Stimulated activated CD8-positive, alpha-beta memory T cell treated with anti-CD3 and anti-CD28 coated beads, Interleukin-7, amount 100 ng/mL, for 4 hours (primary cell): ENCODE results near the gene TAX1BP3.

Experiments used
- DNase-seq, 2 donors: peaks; one replicate each; pipeline ENCODE4 v3.0.0-alpha.2; 2020; ENCODE audit warnings: low read depth in 2 of 2

TAX1BP3 gene

DNA sequence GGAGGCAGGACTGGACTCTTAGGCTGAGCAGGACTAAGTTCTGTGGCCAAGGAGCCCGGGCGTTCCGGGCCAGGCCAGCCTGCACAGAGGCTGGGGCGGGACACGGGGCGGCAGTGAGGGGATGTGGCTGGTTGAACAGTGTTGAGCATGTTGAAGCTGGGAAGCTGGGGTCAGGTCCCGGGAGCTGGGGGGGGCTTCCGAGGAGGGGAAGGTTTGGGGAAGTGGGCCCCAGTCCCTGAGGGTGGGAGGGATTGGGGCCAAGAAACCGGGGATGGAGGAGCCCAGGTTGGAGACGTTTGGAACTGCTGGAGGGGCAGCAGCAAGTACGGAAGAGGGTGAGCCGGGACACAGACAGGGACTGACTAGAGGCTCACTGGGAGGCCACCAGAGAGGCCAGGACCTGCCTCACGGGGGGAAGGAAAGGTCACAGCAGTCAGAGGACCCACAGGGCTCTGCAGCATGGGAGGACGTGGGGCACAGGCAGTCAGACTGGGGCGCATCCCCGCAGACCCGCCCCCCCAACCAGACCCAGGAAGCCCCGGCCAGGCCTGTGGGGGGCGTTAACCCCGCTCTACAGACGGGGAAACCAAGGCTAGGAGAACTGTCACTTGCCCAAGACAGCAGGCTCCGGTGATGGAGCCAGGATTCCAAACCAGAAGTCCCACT lies 9.5 kb downstream of the TAX1BP3 start:
- no peak for DNase-seq

DNA sequence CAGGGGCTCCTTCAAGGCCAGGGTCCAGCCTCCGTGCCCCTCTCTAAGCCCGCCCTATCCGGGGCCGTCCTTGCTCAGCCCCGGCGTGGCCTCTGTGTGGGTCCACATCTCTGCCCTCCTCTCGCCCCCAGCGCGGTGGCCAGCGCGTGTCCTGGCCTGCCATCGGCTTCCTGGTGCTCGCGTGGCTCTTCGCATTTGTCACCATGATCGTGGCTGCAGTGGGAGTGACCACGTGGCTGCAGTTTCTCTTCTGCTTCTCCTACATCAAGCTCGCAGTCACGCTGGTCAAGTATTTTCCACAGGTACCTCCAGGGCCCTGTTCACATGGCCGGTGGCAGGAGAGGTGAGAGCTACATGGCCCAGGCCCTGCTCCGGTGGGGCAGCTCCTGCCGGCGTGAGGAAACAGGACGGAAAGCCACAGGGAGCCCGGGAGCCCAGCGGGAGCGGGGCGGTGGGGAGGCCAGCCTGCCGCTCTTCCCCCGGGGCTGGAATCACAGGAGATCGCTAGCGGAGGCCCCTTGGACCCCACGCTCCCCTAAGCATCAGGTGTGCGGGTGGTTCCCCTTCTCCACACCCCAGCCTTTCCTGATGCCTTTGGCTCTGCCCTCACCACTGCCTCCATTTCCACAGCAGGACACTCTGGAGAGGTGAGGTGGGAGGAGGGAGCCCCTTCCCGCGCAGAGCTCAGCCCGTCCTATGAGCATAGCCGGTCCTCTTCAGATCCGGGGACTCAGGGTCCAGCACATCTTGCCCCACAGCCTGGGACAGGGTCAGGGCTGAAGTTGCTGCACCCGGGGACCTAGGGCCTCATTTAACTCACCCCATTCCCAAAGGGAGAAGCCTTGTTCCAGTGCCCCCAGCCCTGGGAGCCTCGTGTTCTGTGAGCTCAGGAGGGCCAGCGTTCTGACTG lies 10.2 kb downstream of the TAX1BP3 start:
- DNase-seq: no peak

DNA sequence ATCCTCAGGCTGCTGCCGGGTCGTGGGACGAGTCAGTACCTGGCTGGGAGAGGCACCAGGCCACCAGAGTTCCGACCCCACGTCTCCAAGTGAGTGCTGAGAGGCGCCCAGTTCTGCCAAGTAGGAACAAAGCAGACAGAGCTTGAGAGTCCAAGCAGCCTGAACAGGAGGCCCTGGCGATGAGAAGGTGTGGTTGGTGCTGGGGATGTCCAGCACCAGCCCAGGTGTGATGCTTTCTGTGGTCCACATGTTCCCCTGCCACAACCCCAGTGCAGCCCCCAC lies 10.8 kb downstream of the TAX1BP3 start:
- no peak for DNase-seq

DNA sequence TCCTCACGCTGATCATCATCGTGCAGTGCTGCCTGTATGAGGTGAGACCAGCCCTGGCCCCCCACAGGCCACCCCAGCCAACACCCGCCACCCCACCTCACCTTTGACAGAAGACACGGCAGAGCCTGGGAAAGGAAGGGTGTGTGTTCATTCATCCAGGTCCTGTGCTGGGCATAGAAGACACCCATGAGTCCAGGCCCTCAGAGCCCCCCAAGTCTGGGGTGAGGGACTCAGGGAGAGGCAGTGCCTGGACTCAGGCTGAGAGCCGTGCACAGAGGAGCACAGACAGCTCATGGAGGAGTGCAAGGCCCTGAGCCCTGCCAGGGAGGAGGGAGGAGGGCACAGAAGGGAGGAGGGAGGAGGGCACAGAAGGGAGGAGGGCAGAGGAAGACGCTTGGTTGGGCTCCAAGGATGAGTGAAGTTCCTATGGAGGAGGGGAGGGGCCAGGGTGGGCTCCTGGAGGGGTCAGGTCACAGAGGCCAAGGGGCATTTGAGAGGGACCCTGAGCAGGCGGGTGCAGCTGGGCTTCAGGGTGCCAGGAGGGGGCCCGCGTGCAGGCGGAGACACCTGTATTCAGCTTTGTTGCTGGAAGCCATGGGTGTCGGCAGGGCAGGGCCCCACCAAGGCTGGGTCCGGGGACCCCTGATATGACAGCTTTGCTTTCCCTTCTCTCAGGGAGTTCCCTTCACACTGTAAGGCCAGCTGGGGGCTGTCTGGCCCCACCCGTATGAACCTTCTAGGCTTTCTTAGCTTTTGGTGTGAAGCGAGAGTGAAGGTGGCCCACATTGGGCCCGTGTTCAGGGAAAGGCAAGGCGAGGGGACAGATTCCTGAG lies 11.4 kb downstream of the TAX1BP3 start:
- DNase-seq: no peak

DNA sequence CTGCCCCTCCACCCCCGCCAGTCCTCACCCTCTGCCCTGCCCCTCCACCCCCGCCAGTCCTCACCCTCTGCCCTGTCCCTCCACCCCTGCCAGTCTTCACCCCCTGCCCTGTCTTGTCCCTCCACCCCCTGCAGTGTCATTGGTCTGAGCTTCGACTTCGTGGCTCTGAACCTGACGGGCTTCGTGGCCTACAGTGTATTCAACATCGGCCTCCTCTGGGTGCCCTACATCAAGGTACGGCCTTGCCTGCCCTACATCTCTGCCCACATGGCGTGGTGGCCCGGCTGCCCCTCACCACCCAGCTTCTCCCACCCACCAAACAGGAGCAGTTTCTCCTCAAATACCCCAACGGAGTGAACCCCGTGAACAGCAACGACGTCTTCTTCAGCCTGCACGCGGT lies 12.0 kb downstream of the TAX1BP3 start:
- DNase-seq: no peak

DNA sequence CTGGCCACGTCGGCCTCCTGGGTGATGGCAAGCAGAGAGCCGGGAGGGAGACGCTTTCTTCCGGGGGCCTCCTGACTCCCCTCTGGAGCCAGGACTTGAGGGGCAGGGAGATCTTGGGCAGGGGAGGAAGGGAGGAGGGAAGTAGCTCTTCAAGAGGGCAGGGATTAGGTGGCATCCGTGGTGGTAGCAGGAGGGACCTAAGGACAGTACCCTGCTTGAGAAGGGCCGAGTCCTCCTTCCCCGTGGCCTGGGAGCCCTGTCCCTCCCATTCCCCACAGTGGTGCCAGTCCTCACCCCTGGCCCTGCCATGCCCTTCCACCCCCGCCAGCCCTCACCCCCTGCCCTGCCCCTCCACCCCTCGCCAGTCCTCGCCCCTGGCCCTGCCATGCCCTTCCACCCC lies 12.6 kb downstream of the TAX1BP3 start:
- no peak for DNase-seq

DNA sequence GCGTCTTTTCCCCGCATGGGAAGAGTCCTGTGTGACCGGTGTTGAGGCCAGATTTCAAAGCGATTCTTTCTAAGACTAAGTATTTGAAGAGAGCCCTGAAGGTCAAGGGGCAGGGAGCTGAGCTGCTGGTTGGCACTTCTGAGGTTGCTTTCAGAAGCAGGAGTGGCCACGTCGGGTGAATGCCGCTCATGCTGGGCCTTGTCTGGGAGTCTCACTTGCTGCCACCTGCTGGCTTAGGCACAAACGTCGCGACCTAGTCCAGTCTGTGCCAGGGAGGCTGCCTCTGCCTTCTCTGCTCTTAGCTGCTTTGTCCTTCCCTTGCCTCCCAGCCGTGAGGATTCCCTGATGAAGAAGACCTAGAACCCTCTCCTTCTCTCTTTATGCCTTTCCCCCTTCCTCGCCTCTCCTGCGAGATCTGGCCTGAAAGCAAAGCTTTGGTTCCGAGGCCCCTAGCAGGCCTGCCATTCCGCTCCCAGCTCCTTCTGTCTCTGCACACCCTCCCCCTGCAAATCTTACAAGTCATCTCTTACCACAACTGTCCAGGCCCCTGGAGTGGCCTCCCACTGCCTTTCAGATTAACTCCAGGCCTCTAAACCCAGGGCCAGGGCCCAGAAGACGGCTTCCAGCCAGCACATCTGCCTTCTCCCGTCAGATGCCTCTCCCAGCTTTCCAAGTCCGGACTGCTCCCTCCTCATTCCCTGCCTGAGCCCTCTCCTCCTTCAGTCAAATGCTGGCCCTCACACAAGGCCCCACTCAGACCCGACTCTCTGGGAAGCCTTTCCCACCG lies 20.4 kb downstream of the TAX1BP3 start:
- peak in 1 of 2 donors; percentile 17 for DNase-seq

DNA sequence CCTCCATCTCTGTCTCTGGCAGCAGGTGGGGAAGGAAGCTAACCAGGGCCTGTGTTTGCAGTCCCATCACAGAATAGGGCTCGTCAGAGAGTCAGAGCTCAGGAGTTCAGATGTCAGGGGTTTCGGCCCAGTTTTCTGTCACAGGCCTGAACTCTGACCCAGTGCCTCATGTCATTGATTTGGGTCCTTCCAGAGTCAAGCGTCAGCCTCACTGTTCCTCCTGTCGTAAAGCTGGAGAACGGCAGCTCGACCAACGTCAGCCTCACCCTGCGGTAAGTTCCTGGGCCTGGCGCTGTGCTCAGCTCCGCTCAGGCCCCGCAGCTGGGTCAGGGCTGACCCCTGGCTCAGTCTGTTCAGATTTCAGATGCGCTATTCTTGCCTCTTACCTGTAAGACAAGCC lies 21.1 kb downstream of the TAX1BP3 start:
- DNase-seq: no peak

DNA sequence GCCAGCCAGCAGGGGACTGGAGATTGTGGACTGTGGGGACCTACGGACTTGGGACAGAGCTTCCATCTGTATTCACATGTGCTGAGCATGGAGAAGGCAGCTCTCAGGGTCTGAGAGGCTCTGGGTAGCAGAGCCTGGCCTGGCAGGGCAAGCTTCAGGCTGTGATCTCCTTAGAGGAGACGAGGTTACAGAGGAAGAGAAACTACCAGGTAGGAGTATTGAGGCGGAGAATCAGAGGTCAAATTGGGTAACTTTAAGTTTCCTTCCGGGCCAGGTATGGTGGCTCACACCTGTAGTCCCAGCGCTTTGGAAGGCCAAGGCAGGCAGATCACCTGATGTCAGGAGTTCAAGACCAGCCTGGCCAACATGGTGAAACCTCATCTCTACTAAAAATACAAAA lies 23.1 kb downstream of the TAX1BP3 start:
- DNase-seq: no peak

DNA sequence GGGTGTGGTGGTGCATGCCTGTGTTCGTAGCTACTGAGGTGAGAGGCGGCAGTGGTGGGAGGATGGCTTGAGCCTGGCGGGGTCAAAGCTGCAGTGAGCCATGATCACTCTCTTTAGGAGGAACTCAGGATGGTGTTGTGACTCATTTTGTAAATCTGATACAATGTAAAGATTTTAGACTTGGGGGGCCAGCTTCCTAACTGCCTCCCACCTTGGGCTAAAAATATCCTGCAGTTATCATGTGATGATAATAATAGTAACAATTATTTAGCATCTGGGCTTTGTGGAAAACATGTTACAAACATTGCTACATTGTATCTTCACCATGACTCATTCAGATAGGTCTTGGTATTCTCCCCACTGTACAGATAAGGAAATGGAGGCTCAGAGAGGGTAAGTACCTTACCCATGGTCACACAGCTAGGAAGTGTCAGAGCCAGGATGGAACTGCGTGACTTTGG lies 24.5 kb downstream of the TAX1BP3 start:
- DNase-seq: no peak

DNA sequence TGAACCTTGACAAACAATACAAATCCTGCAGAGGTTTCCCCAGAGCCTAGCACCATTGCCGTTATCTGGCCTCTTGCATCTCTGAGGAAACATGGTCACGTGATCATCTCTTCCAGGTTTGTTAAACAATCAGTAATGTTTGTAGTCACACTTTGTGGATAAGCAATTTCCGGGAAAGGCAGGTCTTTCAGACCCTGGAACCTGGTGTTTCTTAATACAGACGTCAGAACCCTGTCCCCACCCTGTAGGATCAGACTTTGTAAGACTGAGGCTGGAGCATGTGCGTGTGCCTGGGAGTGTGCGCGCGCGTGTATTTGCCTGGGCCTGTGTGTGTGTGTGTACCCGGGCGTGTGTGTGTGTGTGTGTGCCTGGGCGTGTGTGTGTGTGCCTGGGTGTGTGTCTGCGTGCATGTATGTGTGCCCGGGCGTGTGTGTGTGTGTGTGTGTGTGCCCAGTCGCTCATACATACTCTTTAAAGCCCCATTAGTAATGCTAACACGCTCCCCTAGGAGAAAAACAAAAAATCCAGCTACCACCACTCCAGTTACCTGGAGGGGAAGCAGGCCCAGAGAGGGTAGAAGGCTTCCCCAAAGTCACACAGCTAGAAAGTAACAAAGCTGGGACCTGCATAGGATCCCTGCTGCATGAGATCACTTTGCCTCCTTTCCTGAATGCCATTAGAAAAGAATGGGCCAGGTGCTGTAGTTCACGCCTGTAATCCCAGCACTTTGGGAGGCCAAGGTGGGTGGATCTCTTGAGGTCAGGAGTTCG lies 26.5 kb downstream of the TAX1BP3 start:
- no peak for DNase-seq

DNA sequence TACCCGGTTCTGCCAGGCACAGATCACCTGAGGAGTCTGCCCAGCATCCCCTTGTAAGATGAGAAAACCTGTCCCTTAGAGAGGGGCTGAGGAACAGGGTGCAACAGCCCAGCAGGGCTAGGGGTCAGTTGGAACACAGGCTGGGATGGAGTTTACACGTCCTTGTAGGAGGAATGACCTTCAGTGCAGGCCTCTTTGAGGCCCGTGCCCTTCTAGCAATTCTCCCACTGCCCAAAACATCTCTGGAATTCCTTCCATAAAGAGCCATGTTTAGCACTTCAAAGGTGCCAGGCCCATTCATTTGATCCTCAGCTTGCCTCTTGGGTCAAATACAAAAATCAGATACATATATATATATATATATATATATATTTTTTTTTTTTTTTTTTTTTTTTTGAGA lies 27.4 kb downstream of the TAX1BP3 start:
- no peak for DNase-seq

DNA sequence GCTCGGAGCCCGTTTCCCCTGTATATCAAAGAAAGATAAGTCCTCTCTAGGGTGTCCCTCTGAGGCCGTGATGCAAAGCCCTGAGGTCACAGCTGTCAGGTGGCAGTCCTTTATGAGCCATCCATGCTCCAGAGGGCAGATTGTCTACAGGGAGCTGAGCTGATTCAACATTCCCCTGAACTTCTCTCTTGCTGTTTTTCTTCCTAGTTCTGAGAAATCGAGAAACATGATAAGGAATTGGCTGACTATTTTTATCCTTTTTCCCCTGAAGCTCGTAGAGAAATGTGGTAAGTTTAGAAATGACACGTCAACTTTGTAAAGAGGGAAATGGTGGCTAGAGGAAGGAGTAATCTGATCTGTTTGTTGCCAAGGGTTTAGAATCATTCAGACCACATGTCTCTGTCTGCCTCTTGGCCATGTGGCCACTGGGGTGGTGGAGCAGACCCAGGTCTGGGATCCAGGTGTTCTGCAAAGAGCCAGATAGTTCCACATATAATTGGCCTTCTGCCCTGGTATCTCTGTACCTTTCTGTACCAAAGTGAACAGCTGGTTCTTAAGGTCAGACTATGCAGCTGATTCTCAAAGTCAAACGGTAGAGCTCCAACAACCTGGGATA lies 28.3 kb downstream of the TAX1BP3 start:
- no peak for DNase-seq

DNA sequence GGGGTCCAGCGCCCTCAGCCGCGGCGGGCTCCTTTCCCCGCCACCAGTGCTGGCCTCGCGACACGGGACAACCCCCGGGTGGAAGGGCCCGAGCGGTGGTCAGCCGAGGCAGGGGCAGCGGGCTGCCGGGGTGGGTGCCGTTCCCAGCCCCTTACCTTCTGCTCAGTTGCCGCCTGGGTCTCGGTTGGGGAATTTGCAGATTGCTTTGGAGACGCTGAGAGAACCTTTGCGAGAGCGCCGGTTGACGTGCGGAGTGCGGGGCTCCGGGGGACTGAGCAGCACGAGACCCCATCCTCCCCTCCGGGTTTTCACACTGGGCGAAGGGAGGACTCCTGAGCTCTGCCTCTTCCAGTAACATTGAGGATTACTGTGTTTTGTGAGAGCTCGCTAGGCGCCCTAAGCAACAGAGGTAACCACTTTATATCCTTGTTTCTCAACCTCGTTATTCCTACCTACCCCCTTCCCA lies 31.4 kb downstream of the TAX1BP3 start:
- DNase-seq: no peak

DNA sequence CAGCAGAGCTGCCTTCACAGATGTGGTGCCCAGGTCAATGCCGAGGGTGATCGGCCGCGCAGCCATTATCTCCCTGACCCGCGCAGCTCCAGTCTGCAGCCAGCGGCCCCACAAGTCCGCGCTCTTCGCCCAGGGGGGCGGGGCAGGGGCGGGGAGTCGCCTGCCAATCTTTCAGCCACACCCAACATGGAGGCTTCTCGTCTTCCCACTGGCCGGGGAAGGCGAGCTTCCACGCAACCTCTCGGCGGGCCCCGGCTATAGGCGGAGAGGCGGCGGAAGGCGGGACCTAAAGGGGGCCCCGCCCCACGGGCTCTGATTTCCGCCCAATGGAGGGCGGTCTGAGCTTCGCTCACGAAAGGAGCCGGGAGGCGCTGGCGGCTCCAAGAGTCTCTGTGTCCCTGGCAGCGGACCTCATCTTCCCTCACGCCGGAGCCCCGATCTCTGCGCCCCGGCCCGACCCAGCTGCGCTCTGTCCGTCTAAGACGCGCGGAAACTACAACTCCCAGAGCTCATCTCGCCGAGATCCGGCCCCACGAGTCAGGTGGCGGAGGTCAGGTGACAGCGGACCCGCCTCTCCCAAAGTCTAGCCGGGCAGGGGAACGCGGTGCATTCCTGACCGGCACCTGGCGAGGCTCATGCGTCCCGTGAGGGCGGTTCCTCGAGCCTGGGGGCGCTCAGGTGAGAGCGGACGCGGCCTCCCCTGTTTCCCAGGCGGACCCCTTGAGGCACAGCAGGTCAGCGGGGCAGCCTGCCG lies 32.0 kb downstream of the TAX1BP3 start, which contains the start of the genes CTNS and SHPK:
Gene CTNS (plus strand): TSS at position 607 of the 754 bp plus-strand sequence. CDS start 3,447 bp downstream, outside the sequence.
Gene SHPK (minus strand): TSS at position 97 of the 754 bp plus-strand sequence. CDS start 31 bp downstream, at position 66.
- peak; percentile 89 to 92 for DNase-seq

DNA sequence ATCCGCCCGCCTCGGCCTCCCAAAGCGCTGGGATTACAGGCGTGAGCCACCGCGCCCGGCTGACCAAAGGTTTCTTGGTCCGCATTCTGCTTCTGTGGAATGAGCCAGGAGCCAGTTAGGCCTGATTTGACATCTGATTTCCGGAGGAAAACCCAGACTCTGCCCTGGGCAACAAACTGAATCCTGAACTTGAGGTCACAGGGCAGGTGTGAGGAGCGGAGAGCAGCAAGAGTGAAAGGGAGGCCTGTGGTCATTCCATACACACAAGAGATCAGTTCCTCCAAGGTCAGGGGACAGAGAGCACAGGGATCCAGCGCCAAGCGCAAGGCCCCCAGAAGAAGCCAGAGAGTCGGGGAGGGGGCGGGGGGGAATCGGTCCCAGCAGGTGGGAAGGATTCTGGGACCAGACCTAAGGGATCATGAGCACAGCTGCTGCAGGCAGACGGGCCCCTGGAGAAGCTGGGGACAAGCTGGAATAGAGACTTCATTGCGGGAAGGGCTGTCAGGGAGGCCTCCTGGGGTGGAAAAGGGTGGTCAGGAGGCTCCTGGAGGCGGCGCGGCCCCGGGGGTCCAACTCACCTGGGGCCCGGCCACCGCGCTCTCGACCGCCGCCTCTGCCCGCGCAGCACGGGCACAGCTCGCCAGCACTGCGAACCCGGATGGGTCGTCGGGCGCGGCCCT lies 32.8 kb downstream of the TAX1BP3 start:
- no peak for DNase-seq

DNA sequence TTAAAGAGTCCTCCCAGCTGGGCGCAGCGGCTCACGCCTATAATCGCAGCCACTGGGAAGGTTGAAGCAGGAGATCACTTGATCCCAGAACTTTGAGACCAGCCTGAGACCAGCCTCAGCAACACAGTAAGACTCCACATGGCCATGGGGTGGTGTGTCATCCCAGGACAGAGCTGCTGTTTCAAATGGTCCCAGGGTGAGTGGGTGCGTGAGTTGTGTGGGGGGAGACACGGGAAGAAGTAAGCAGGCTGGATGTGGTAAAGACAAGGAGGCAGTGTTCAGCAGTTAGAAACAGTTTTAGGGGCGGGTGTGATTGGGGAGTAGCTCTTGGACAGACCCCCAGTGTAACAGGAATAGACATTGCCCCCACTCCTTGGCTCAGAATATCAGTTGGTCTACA lies 36.1 kb downstream of the TAX1BP3 start:
- no peak for DNase-seq

DNA sequence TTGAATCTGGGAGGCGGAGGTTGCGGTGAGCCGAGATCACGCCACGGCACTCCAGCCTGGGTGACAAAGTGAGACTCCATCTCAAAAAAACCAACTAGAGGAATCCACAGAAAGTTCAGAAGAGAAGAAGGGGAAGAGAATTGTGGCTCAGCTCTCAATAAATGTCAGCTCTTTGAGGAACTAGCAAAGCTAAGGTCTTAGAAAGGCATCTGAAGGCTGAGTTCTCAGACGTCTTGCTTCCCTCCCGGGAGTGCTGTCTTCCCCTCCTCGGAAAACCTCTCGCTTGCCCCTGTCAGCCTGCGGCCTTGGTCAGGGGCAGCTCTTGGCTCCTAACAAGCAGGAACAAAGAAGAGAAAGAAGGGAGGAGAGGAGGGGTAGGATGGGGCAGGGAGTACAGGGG lies 37.6 kb downstream of the TAX1BP3 start:
- no peak for DNase-seq

DNA sequence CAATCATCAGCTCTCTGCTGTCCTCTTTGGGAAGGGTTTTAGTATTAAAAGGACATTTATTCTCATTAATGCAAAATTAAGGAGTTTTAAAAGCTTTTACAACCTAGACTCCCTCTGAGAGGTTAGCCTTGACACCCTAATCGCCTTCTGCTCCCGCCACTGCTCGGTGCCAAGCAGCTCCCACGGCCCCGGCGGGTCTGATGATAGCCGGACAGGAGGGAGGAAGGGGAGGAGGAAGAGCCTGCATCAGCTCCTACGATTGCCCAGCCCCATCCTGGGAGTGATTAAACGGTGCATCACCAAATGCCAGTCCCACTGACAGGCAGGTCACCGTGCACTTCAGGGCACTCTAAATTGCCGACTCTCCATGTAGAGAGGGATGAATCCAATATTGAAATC lies 40.6 kb downstream of the TAX1BP3 start:
- DNase-seq: no peak
